HG03025 (cell line): ENCODE measurements around the gene DCAF11.

Experiments
- ATAC-seq: cut with Tn5 transposase; IDR thresholded peaks from one replicate; pipeline ENCODE4 v1.9.1; 2021; ENCODE audit warnings: mild to moderate bottlenecking, moderate library complexity; ENCODE audit not compliant: unreplicated experiment, low FRiP score

The DCAF11 gene

GRCh38 chr14:24116128-24116814 is 1.7 kb downstream of the DCAF11 start:
- ATAC-seq, result no peak

GRCh38 chr14:24117179-24117578 is 2.6 kb downstream of the DCAF11 start:
- no peak for ATAC-seq

GRCh38 chr14:24119691-24120090 is 5.1 kb downstream of the DCAF11 start:
- ATAC-seq, result no peak

- no peak for ATAC-seq
These were observed 6.6 kb downstream of the DCAF11 start for GRCh38 chr14:24121210-24121609.

GRCh38 chr14:24122416-24122815 is 7.8 kb downstream of the DCAF11 start:
- ATAC-seq, result no peak

DNA sequence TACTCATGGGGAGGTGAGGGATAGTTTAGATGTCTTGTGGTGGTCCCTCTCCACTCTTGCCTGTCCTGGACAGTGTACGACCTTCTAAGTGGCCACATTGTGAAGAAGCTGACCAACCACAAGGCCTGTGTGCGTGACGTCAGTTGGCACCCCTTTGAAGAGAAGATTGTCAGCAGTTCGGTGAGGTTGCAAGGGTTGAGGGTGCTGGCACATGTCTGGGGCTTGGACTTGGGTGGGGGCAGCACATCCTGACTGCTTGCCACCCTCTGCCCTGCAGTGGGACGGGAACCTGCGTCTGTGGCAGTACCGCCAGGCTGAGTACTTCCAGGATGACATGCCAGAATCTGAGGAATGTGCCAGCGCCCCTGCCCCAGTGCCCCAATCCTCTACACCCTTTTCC is 8.3 kb downstream of the DCAF11 start:
- no peak for ATAC-seq

- no peak for ATAC-seq
These were observed 9.1 kb downstream of the DCAF11 start for GRCh38 chr14:24123424-24124417.

GRCh38 chr14:24126939-24127338 is 12.4 kb downstream of the DCAF11 start:
- no peak for ATAC-seq

GRCh38 chr14:24127673-24128072 is 13.1 kb downstream of the DCAF11 start:
- ATAC-seq, result no peak

- ATAC-seq, result no peak
These were observed 14.9 kb downstream of the DCAF11 start for GRCh38 chr14:24129410-24129998.

DNA sequence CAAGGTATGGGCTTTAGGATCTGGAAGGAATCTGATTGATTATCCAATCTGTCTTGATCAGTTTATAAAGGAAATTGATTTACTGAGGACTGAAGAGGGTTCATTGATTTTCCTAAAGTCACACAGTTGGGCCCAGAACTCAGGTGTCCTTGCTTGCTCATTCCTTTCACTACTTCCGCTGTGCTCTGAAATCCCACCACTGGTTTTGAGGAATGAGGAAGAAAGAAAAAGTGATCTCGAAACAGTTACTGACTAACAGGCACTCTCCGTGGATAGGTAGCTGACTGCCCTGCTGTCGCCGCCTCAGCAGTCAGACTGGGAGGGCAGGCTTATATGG is 15.8 kb downstream of the DCAF11 start, which contains the start of gene FITM1:
Gene FITM1 (plus strand): TSS at position 280 of the 337 bp plus-strand sequence. CDS start 905 bp downstream, outside the sequence.
- ATAC-seq, result no peak

- no peak for ATAC-seq
These were observed 16.4 kb downstream of the DCAF11 start for GRCh38 chr14:24130717-24131548.

GRCh38 chr14:24131549-24131966 is 17.0 kb downstream of the DCAF11 start:
- ATAC-seq, result no peak

DNA sequence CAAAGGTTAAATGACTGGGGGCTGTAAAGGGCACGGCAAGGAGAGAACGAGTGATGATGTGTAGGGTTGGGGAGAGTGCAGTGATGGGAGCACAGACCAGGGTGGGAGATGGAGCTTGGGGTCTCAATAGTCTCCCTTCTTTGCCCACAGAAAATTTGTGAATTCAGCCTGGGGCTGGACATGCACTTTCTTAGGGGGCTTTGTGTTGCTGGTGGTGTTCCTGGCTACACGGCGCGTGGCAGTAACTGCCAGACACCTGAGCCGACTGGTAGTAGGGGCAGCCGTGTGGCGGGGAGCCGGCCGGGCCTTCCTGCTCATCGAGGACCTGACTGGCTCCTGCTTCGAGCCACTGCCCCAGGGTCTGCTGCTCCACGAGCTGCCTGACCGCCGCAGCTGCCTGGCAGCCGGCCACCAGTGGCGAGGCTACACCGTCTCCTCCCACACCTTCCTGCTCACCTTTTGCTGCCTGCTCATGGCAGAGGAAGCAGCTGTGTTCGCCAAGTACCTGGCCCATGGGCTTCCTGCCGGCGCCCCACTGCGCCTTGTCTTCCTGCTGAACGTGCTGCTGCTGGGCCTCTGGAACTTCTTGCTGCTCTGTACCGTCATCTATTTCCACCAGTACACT is 17.6 kb downstream of the DCAF11 start:
- no peak for ATAC-seq

DNA sequence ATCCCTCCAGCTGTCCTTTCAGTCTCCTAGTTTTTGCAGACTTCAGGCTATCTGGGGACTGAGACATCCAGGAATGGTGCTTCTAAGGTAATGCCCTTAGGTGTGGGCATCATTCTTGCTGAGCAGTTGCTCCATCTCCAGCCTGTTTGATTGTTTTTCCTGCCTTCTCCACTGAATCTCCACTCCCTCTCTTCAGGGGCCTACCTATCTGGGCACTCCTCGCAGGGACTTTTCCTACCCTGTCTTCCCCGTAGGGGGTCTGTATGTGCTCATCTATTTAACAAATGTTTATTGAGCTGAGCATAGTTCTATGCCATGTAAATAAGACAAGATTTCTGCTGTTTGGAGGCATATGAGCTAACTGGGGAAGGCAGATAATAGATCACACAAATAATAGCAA is 18.4 kb downstream of the DCAF11 start:
- no peak for ATAC-seq

DNA sequence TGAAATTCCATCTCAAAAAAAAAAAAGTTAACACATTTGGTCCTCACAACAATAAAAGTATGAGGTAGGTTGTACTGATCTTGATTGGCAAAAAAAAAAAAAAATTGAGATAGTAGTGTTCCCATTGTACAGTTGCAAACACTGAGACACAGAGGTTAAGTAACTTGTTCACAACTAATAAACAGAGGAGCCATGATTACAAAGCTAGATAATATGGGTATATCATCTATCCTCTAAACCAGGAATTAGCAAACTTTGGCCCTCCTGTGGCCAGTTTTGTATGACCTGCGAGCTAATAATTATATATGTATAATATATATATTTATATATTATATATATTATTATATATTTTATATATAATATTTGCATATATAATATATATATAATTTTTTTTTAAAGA is 19.2 kb downstream of the DCAF11 start:
- no peak for ATAC-seq

GRCh38 chr14:24135584-24135833 is 20.9 kb downstream of the DCAF11 start:
- ATAC-seq, result peak; percentile 2

DNA sequence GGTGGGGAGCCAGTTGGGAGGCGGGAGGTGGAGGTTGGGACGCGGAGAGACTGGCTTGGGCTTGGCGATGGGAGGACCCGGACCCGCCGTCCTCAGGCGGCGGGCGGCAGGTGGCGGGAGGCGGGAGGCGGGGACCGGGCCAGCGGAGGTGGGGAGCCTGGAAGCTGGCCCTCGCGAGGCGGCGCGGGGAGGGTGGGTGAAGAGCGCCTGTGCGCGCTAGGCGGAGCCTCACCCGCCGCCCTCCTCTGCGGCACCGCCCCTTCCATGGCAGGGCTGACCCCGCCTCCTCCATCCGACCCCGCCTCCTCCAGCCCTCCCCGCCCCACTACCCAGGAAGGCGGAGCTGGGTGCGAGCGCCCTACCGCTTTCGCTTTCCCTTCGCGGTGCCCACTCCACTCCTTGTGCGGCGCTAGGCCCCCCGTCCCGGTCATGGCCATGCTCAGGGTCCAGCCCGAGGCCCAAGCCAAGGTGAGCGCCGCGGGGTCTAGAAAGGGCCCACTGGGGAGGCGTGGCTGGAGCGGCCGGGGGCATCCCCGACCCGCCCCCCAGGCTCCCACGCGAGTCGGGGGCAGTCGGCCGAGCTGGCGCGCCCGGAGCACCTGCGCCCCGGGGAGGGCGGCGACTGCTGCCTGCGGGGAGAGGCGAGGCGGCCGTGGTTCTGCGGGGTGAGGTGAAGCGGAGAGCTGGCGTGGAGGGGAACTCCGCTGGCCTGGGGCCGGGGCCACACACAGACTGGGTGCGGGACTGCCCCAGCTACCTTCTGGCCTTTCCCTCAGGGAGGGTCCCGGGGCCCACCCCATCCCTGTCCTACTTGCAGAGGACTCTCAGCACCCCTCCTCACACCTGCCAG is 21.5 kb downstream of the DCAF11 start, which contains the start of gene PSME1:
Gene PSME1 (plus strand): TSS at position 361 of the 850 bp plus-strand sequence. CDS start 69 bp downstream, at position 430.
- ATAC-seq, result peak; percentile 74
